H1 (cell line): ENCODE measurements around the gene PITPNC1. TPM values are rescaled to one million over a fixed set of nuclear protein-coding genes. Genes with fewer than 3 reads are reported as not detected.

Experiments used
- BCL11A ChIP-seq, 2 experiments: IDR thresholded peaks; one replicate each; pipeline ENCODE4 v1.6.1; 2011; ENCODE audit warnings: low read depth in 2 of 2, low read length in 2 of 2, mild to moderate bottlenecking in 2 of 2
- CHD7 ChIP-seq: fragments of 300-600 bp; sonication (generic); IDR thresholded peaks from 2 replicates; pipeline ENCODE4 v1.7.1; 2012; ENCODE audit warnings: low read length, moderate library complexity, mild to moderate bottlenecking, inconsistent platforms; ENCODE audit not compliant: insufficient replicate concordance
- CTBP2 ChIP-seq: IDR thresholded peaks from 2 replicates; pipeline ENCODE4 v1.7.0; 2011; ENCODE audit warnings: borderline replicate concordance, mild to moderate bottlenecking, moderate library complexity, mixed read lengths, low read length; ENCODE audit not compliant: insufficient read depth, insufficient read length
- EZH2 ChIP-seq: fragments of 200-600 bp; sonication (generic); IDR thresholded peaks from 2 replicates; pipeline ENCODE4 v1.7.1; 2012; ENCODE audit warnings: low read depth, mild to moderate bottlenecking, moderate library complexity, low read length, inconsistent platforms; ENCODE audit not compliant: severe bottlenecking
- polyA plus RNA-seq, 7 experiments: library from polyadenylated mRNA; depleted of rRNA in 3 of 7; stranded (reverse) in 5 of 7; unstranded in 2 of 7; fragments of >200 nt in 5 of 7; fragments of 200-250 nt in 2 of 7; gene quantifications; 1 replicate in 5 of 7; 2 replicates in 1 of 7; 4 replicates in 1 of 7; pipeline versions ENCODE4 v1.2.1 to v1.2.3, GENCODE V29; 2011 to 2013; ENCODE audit warnings: missing spikeins in 2 of 7, mixed read lengths in 2 of 7
- total RNA-seq: library from RNA; stranded (reverse); fragmentation: NEBNext Ultra II Directional; extraction: Animal tissue kit (Norgen Biotek cat#: 25700); gene quantifications from 2 replicates; pipeline ENCODE4 v1.2.1, GENCODE V29; 2021

Gene PITPNC1
- total and polyA plus RNA-seq, 2 of the 8 experiments (the other 6 are each of a cell fraction or from before 2014, with no cell fraction given), result 17.6 to 54.7 TPM

GRCh38 chr17:67470163-67470562 is 93.1 kb downstream of the PITPNC1 start (continued):
- TF ChIP-seq CHD7, result no peak
- no peak for TF ChIP-seq BCL11A (IDR thresholded peaks at IDR 0.05; ENCODE audit: low read depth in 2 of 2, low read length in 2 of 2)
- TF ChIP-seq EZH2, result no peak
- TF ChIP-seq CTBP2, result no peak
